NCI-H2081 treated with DMSO at 0.1 percent for 48 hours (cell line): ENCODE measurements around the gene CEP104.

ENCODE experiments used
- DNase-seq: peaks from one replicate; lab custom pipeline; 2025; lab: John Stamatoyannopoulos, UW

Gene CEP104

GRCh38 chr1:3894626-3895278 lies 37.7 kb upstream of the CEP104 start:
- DNase-seq, result no peak

DNA sequence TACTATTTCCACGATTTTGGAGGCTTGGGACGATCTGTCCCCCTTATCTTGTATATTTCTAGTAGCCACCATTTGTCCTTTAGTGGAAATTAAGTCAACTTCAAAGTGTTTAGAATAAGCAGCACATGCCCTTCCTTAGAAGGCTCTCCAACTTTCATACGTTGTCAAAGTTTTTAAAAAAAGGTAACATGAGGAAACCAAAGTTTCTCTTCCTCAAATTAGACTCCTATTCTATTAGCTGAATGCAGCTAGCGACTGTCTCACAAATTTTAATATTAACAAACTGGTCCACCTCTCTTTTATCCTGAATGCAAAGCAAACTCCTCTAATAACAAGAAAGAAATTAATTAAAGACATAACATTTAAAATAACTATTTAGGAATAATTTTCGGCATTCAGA lies 36.2 kb upstream of the CEP104 start:
- DNase-seq, result no peak

DNA sequence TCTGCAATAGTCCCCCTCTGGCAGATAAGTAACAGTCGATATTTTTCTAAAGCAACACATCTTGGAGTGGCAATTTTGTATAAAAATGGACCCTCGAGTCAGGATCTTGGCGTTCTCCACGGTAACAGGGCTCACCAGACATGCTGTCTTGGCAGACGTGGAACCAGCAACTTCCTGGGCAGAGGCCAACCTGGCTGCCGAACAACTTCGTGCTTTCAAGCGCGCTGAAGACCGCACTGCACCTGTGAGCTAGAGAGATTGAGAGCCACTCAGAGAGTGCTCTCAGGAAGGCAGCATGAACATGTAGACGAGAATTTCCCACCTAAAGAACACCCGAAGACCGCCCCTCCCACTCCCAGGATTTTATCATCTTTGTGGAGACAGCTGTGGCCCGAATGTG lies 35.7 kb upstream of the CEP104 start:
- DNase-seq, result no peak

- DNase-seq, result no peak
These were observed 34.4 kb upstream of the CEP104 start for GRCh38 chr1:3891329-3891865.

- no peak for DNase-seq
These were observed 33.6 kb upstream of the CEP104 start for GRCh38 chr1:3890389-3891328.

DNA sequence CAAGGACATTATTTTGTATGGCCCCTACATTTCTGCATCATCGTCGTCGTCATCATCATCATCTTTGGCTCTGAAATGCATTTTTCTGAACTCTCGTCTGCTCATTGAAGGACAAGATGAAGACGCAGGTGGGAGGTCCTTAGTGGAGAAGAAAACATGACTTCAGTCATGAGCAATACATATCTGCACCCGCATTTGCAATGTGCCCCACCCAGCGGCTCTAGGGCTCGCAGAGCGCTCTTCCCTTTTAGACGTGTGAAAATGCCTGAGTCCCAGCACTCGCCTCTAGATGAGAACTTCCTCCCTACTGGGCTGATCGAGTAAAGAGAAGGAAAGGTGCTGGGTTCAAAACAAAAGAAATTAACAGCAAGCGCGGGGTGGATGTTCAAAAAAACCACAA lies 32.9 kb upstream of the CEP104 start:
- DNase-seq, result no peak

- DNase-seq, result no peak
These were observed 31.3 kb upstream of the CEP104 start for GRCh38 chr1:3888301-3888700.

GRCh38 chr1:3886691-3887090 lies 29.7 kb upstream of the CEP104 start:
- no peak for DNase-seq

- no peak for DNase-seq
These were observed 29.2 kb upstream of the CEP104 start for GRCh38 chr1:3886106-3886670.

GRCh38 chr1:3885611-3886010 lies 28.6 kb upstream of the CEP104 start:
- no peak for DNase-seq

GRCh38 chr1:3884966-3885365 lies 28.0 kb upstream of the CEP104 start:
- no peak for DNase-seq

- DNase-seq, result no peak
These were observed 26.3 kb upstream of the CEP104 start for GRCh38 chr1:3883194-3883925.

DNA sequence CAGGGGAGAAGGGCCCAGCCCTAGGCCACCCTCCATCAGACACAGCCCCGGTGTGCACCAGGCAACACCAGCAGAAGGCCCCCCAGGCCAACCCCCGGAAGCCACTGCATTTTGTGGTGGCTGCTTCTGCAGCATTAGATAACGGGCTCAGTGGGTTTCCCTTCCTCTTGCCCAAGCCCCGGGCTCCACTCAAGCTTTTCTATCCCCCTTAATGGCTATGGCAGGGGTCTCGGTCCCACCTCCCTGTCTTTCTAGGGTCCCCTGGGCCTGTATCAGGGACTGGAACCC lies 24.1 kb upstream of the CEP104 start:
- no peak for DNase-seq

DNA sequence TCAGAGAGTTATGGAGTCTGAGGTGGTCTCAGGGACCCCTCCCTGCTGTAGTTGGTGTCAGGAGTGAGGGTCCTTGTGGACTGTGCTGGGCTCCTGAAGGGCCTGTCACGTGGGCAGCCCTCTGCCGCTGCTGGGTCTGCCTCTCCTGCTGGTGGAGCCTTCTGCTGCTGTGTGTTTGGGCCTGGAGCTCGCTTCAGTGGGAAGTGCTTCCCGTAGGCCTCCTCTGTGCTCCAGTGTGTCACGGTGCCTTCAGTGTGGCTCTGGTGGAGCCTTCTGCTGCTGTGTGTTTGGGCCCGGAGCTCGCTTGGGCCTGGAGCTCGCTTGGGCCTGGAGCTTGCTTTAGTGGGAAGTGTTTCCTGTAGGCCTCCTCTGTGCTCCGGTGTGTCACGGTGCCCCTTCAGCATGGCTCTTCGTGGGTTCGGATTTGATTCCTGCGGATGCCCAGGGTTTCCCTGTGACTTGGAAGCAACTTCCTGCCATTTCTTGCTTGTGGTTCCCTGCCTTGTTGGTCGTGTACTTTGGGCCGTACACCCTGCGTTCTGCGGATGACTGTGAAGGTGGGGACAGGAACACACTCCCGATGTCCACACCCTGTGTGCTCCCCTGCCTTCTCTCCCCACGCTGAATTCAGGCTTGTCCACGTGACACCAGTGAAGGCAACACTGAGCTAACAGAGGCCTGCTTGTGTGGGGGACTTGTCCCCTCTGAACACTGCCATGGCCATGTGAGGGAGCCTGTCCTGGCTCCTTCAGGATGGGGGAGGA lies 23.6 kb upstream of the CEP104 start:
- no peak for DNase-seq

- no peak for DNase-seq
These were observed 22.9 kb upstream of the CEP104 start for GRCh38 chr1:3879787-3880428.

- no peak for DNase-seq
These were observed 22.1 kb upstream of the CEP104 start for GRCh38 chr1:3879099-3879498.

DNA sequence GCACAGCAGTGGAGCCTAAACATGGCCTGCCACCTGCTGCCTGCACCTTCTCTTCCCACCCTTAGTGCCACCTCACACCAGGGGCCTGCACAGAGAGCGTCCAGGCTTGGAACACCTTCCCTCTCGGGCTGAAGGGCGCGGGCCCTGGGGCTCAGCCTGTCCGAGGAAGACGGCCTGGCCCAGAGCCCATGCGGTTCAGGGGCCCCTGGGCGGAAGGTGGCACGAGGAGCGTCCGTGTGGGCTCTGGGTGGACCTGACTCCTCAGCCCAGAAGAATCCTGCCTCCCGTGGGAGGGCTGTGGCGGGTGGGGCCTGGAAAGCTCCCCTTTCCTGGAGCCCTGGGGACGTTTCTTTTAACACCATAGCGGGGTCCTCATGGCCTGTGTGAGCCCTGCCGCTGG lies 19.7 kb upstream of the CEP104 start:
- no peak for DNase-seq

- DNase-seq, result no peak
These were observed 17.7 kb upstream of the CEP104 start for GRCh38 chr1:3874736-3875135.

- no peak for DNase-seq
These were observed 15.5 kb upstream of the CEP104 start for GRCh38 chr1:3872546-3872945.

- no peak for DNase-seq
These were observed 14.4 kb upstream of the CEP104 start for GRCh38 chr1:3871451-3871805.

DNA sequence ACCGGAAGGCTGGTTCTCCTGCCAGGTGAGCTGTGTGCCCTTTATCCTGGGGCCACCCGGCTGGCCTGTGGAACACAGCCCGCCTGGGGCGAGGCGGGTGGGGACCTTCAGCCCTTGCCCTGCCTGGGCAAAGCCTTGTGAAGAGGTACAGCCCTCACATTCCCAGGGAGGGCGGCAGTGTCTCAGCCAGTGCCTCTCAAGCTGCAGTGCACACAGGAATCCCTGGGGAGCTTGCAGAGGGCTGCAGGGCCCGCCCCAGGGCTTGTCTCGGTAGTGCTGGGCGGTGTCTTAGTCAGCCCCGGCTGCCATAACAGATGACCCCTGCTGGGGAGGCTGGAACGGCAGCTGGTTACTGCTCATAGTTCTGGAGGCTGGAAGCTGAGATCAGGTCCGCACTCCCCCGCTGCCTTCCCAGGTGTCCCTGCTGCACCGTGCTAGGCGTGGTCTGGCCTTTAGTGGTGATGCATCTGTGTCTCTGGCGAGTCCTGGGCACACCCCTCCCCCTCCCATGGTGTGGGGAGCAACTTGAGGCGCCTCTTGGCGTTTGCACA lies 12.8 kb upstream of the CEP104 start:
- no peak for DNase-seq
